Stimulated activated CD4-positive, alpha-beta T cell treated with anti-CD3 and anti-CD28 coated beads, Interleukin-15, amount 100 ng/mL, for 1 hour (primary cell): ENCODE measurements around the gene AJAP1.

Experiments
- DNase-seq, 2 donors: peaks; one replicate each; pipeline ENCODE4 v3.0.0-alpha.2; 2020; ENCODE audit warnings: low read depth in 1 of 2, low spot score in 1 of 2

AJAP1 gene

GRCh38 chr1:4768553-4768952 is 114.1 kb downstream of the AJAP1 start:
- DNase-seq = no peak

- DNase-seq = no peak
These were observed 115.3 kb downstream of the AJAP1 start for GRCh38 chr1:4769516-4770280.

- DNase-seq = no peak
These were observed 116.3 kb downstream of the AJAP1 start for GRCh38 chr1:4770713-4771112.

- no peak for DNase-seq
These were observed 116.9 kb downstream of the AJAP1 start for GRCh38 chr1:4771267-4771666.

DNA sequence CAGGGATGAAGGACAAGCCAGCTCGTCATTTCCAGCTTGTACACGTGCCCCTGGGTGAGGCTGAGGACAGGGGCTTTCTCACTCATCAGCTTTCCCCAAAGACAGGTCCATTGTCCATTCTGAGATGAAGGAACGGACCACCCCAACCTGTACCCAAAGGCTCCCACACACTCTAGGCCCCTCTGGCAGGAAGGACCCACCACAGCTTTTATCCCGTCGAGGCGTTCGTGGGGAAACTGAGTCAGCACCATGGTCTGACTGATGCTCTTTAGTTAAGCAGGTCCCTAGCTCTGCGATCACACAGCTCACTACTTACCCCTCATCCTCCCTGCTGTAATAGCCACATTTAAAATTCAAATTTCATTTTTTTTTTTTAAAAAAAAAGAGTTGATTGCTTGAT is 117.3 kb downstream of the AJAP1 start:
- no peak for DNase-seq

DNA sequence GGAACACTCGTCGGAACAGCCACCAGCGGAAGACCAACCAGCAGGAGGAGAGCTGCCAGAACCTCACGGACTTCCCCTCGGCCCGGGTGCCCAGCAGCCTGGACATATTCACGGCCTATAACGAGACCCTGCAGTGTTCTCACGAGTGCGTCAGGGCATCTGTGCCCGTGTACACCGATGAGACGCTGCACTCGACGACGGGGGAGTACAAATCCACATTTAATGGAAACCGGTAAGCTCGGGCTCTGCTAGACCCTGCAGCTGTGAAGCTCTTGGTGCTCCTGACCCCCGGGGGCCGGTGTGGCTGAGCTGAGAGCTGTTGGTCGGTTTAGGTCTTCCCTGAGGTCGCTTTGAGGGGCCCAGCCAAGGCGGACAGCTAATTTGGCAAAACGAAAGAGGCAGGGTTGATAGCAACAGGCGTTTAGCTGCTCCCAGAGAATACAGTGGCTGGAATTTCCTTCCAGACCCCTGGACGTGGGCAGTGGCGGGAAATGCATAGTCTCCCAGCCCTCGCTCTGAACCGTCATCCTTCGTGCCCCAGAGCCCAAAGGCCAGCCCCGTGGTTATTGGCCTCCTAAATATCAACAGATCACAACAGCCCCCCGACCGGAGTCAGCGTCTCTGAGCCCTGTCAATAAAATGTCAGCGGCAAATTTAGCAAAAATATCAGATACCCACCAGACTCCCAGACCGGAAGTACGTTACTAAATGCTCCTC is 118.0 kb downstream of the AJAP1 start:
- no peak for DNase-seq

- no peak for DNase-seq
These were observed 118.8 kb downstream of the AJAP1 start for GRCh38 chr1:4773226-4773625.

GRCh38 chr1:4775506-4775905 is 121.1 kb downstream of the AJAP1 start:
- no peak for DNase-seq

DNA sequence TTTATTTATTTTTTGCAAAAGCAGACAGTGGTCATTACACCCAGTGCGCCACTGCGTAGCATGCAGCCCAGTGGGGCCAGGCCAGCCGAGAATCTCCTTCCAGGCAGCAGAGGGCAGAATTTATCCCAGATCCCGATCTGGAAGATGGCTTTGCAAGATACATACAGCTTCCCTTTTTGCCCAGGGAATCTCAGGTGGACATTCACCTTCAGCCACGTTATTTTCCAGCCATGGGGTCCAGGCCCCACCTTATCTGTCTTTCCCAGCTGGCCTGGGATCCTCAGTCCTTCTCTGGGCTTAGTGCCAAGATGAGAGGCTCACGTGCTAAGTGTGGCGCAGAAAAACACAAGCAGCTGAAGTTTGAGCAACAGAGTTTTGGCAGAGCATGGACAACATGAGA is 123.6 kb downstream of the AJAP1 start:
- no peak for DNase-seq

- DNase-seq = no peak
These were observed 127.2 kb downstream of the AJAP1 start for GRCh38 chr1:4781646-4782045.

DNA sequence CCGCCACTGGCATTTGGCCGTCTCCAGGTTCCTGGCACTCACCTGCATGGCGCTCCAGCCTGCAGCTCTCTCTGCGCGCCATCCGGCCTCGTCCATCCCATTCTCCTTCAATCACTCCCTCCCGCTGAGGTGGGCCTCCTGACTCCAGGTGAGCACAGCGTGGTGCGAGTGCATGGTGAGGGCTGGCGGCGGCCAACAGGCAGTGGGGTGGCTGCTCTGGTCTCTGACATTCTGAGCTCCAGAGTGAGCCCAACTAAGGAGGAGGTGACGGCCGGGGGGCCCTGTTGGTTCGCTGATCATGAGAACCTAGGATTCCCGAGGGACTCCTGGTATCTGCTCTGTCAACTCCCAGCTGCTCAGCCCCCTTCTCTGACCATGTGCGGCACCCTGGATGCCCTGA is 130.4 kb downstream of the AJAP1 start:
- DNase-seq = no peak

DNA sequence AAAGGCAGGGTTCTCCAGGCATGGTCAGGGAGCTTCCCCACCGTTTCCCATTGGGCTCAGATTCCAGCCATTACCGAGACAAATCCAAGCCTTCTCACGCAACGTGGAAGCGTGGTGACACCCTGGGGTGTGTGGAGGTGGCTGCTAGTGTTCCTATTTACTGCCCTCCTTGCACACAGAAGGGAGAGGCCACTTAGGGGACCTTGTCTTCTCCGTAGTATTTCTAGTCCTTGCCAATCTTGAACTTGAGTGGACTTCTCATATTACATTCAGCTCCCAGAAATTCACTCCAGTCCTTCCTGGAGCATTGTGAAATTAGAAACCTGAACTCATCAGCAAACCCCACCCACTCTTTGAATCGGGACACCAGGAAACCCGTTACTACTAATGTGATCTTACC is 131.6 kb downstream of the AJAP1 start:
- DNase-seq = no peak

DNA sequence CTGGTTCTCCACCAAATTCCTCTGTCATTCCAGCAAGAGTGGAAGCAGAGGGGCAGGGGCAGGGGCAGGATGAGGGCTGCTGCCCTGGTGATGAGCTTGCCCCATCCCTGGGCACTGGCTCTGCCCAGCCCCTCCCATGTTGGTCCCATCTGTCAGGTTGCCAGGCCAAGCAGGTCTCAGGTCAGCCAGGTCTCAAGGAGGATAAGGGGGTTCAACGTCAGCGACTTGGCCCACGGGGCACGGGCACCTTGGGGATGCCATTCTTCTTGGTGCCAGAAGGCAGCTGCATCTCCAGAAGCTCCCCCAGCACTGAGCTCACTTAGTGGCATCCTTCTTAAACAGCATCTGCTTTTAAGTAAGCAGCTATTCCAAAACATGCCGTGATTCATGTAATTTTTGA is 133.1 kb downstream of the AJAP1 start:
- DNase-seq = no peak

DNA sequence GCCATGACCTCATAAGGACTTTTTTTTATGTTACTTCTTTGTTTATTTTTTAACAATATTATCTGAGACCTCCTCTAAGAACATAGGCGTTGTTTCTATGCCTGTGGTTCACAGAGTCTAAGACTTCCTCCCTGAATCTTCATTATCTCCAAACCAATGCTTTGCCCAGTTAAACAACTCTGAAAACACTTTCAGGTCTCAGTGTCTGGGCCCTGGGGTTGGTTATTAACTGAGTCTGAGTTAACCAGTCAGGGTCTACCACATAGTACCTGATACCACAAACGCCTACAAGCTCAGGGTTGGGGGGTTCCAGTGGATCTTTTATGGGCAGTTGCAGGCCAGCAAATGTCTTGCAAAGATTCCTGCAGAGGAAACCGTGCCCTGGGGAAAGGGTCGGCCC is 138.2 kb downstream of the AJAP1 start:
- no peak for DNase-seq

DNA sequence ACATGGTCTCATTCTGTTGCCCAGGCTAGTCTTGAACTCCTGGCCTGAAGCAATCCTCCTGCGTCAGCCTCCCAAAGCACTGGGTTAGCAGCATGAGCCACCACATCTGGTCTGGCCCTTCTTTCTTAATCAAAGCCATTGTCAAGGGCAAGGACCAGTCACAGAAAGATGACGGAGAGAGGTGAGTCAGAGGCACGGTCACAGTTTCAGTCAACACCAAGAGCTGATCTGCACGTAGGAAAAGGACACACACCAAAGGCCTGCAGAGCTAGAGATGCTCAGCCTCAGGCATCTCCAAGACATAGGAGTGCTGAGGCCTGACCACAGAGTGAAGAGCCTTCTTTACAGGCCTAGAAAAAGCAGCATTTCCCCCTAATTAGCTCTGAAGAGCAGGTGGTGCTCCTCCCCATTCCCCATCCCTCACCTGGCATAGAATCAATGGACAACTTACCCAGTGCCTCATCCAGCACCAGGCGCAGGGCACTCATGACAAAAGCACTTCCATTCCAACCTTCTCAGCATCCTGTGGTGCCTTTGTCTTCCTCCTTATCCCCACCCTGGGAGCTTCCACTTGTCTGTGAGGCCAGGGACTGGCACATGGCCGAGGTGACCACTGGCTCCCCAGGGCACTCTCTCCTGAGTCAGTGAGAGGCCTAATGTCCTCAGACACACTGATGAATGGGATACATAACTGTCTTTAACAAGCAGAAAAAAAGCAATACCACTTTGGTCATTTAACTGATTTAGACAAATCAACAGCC is 139.8 kb downstream of the AJAP1 start:
- no peak for DNase-seq

DNA sequence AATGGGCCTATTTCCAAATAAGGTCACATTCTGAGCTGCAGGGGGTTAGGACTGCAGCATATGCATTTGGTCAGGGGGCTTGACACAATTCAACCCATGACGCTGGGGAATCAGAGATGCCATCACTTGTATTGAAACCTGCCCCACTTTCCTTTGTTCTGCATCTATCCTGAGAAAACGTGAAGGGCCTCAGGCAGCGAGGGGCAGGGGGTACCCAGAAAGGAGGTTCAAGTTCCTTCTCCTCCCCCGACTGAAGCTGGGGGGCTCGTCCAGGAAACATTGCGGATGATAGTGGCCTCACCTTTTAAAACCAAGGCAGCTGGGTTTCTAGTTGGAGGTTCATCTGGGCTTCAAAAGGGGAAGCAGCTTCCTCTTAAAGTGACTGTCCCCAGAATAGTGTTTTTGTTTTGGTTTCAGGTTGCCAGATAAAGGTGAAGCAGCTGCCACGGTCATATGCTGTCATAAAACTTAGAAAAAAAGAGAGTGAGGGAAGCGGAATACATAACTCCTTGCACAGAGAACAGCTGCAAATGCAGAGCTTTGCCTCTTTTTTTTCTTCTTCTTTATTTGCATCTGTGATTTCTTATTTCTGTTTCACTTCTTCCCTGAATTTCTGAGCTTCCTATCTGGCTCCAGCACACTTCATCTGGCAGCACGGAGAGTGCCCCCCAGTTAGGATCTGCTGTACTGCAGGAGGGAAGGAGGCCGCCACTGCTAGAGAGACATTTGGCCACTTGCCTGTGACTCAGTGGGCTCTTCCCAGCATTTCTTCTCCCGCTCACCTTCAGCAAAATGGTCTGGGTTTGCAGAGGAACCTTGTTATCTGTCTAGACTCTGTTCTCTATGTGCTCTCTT is 142.0 kb downstream of the AJAP1 start:
- DNase-seq = no peak

- no peak for DNase-seq
These were observed 142.6 kb downstream of the AJAP1 start for GRCh38 chr1:4797016-4797410.

- no peak for DNase-seq
These were observed 143.0 kb downstream of the AJAP1 start for GRCh38 chr1:4797429-4797828.

GRCh38 chr1:4801192-4801924 is 146.9 kb downstream of the AJAP1 start:
- DNase-seq = no peak

GRCh38 chr1:4802024-4802423 is 147.6 kb downstream of the AJAP1 start:
- DNase-seq = no peak
